GM18507 (cell line): Measurements from ENCODE around the gene RIOX2.
A peak's percentile ranks its signal among the peaks of the same experiment; 100 is the strongest.
"Not testable (repeated sequence)": the region's sequence is repeated elsewhere in the genome, so short reads cannot be mapped to it uniquely, and the experiment has no call there.

Experiments
- DNase-seq: peaks from one replicate; pipeline ENCODE4 v3.0.0; 2011; ENCODE audit warnings: low read depth; ENCODE audit not compliant: insufficient read length; ENCODE audit errors: extremely low spot score
- FAIRE-seq: peaks from 2 replicates; lab custom pipeline; 2011; peaks lifted over from hg19 to GRCh38; lab: Jason Lieb, UNC

The RIOX2 gene

GRCh38 chr3:97971679-97972567 is at the start of gene RIOX2:
Gene RIOX2 (minus strand): TSS chr3:97972431. CDS start chr3:97967593, 4,838 bp downstream.
- DNase-seq, result peak; percentile 75
- peak; percentile 72 for FAIRE-seq

GRCh38 chr3:98020412-98020811 is 48.2 kb upstream of the RIOX2 start:
- FAIRE-seq (no peak), DNase-seq (no peak)

- no peak for DNase-seq
- FAIRE-seq, result no peak
These were observed 46.1 kb upstream of the RIOX2 start for GRCh38 chr3:98018301-98018700.

GRCh38 chr3:98014268-98014585 is 42.0 kb upstream of the RIOX2 start:
- DNase-seq (no peak), FAIRE-seq (no peak)

GRCh38 chr3:98013411-98014267 is 41.4 kb upstream of the RIOX2 start:
- no peak for FAIRE-seq
- DNase-seq, result no peak

- DNase-seq (no peak), FAIRE-seq (no peak)
These were observed 40.7 kb upstream of the RIOX2 start for GRCh38 chr3:98012979-98013378.

GRCh38 chr3:98010883-98011449 is 38.7 kb upstream of the RIOX2 start:
- DNase-seq, FAIRE-seq: not testable (repeated sequence)

- DNase-seq, result no peak
- FAIRE-seq, result no peak
These were observed 38.1 kb upstream of the RIOX2 start for GRCh38 chr3:98010194-98010882.

GRCh38 chr3:98008855-98009254 is 36.6 kb upstream of the RIOX2 start:
- FAIRE-seq, result peak; percentile 52
- no peak for DNase-seq

GRCh38 chr3:98005438-98005837 is 33.2 kb upstream of the RIOX2 start:
- DNase-seq (no peak), FAIRE-seq (no peak)

- no peak for DNase-seq
- no peak for FAIRE-seq
These were observed 32.5 kb upstream of the RIOX2 start for GRCh38 chr3:98004721-98005120.

GRCh38 chr3:98003306-98003969 is 31.2 kb upstream of the RIOX2 start:
- DNase-seq (no peak), FAIRE-seq (peak; percentile 73)

- DNase-seq (no peak), FAIRE-seq (no peak)
These were observed 30.5 kb upstream of the RIOX2 start for GRCh38 chr3:98002717-98003116.

- DNase-seq, result no peak
- FAIRE-seq, result no peak
These were observed 27.8 kb upstream of the RIOX2 start for GRCh38 chr3:97999994-98000393.

GRCh38 chr3:97999103-97999502 is 26.9 kb upstream of the RIOX2 start:
- no peak for FAIRE-seq

GRCh38 chr3:97996988-97997387 is 24.8 kb upstream of the RIOX2 start:
- DNase-seq (no peak), FAIRE-seq (no peak)

More at GRCh38 chr3:97999103-97999502, 26.9 kb upstream of the RIOX2 start:
- no peak for DNase-seq

- DNase-seq (no peak), FAIRE-seq (no peak)
These were observed 22.2 kb upstream of the RIOX2 start for GRCh38 chr3:97994328-97994945.

GRCh38 chr3:97993526-97993925 is 21.3 kb upstream of the RIOX2 start:
- no peak for FAIRE-seq
- DNase-seq, result no peak
